ENCODE measurements around the gene KRTAP5-5.

- TF ChIP-seq ZNF274 (IDR thresholded peaks at IDR 0.05; ENCODE audit: low read depth, low read length) (no peak), YY1 (IDR thresholded peaks at IDR 0.05; ENCODE audit: insufficient read depth, insufficient read length) (no peak), SUZ12 (IDR thresholded peaks at IDR 0.05; ENCODE audit: extremely low read depth, insufficient read depth, insufficient read length) (no peak)
Observed at GRCh38 chr11:1660111-1660867, 30.7 kb downstream of the KRTAP5-5 start.

All from NT2/D1 (cell line).